Spleen (tissue), 7 donors: ENCODE measurements around the gene DISC1.

ENCODE experiments used
- CTCF ChIP-seq, 11 experiments: fragments of 200-600 bp in 7 of 11; fragments of 450-650 bp in 4 of 11; sonication (generic) in 4 of 11; IDR thresholded peaks in 8 of 11; conservative IDR thresholded peaks in 3 of 11; 1 replicate in 7 of 11; 2 replicates in 4 of 11; pipeline versions ENCODE4 v1.4.0 to v1.8.0; 2016 to 2021; ENCODE audit warnings: antibody characterized with exemption in 11 of 11, inconsistent platforms in 4 of 11, mild to moderate bottlenecking in 1 of 11
- POLR2AphosphoS5 ChIP-seq, 3 donors: sonication (generic); formaldehyde crosslinking; IDR thresholded peaks; one replicate each; pipeline ENCODE4 v1.5.1; 2017; ENCODE audit warnings: antibody characterized with exemption in 3 of 3
- donor health status: DM: no; HTN: no; CAD: no; lungs with moderate emphysema.
- donor health status: DM: no; HTN: no; CAD: no.
- donor health status: DM: no; HTN: no; CAD: no.

GRCh38 chr1:231850786-231851185, 224.2 kb downstream of the DISC1 start:
- TF ChIP-seq POLR2AphosphoS5 (IDR thresholded peaks at IDR 0.05) (no peak), CTCF (IDR thresholded peaks at IDR 0.05 in 8 of 11, conservative IDR thresholded peaks at IDR 0.05 in 3 of 11) (no peak)
